AG09319 (cell line): ENCODE measurements around the gene CAMK2G.
A peak's percentile ranks its signal among the peaks of the same experiment; 100 is the strongest.
"Not testable (repeated sequence)": the region's sequence is repeated elsewhere in the genome, so short reads cannot be mapped to it uniquely, and the experiment has no call there.

Experiments
- DNase-seq: peaks from one replicate; pipeline ENCODE4 v3.0.0-alpha.2; 2010; ENCODE audit warnings: low read depth; ENCODE audit errors: extremely low read depth
- TF ChIP-seq, protein P1 (sequence below): IDR thresholded peaks from 2 replicates; pipeline ENCODE4 v1.5.1; 2011; ENCODE audit warnings: low read depth, mild to moderate bottlenecking, inconsistent platforms, low read length, moderate library complexity

Gene CAMK2G

GRCh38 chr10:73874267-73875138 lies at the start of gene CAMK2G:
Gene CAMK2G, minus strand, starts transcription at chr10:73874555. Its CDS starts 94 bp downstream, at chr10:73874461.
- TF ChIP-seq, protein P1, sequence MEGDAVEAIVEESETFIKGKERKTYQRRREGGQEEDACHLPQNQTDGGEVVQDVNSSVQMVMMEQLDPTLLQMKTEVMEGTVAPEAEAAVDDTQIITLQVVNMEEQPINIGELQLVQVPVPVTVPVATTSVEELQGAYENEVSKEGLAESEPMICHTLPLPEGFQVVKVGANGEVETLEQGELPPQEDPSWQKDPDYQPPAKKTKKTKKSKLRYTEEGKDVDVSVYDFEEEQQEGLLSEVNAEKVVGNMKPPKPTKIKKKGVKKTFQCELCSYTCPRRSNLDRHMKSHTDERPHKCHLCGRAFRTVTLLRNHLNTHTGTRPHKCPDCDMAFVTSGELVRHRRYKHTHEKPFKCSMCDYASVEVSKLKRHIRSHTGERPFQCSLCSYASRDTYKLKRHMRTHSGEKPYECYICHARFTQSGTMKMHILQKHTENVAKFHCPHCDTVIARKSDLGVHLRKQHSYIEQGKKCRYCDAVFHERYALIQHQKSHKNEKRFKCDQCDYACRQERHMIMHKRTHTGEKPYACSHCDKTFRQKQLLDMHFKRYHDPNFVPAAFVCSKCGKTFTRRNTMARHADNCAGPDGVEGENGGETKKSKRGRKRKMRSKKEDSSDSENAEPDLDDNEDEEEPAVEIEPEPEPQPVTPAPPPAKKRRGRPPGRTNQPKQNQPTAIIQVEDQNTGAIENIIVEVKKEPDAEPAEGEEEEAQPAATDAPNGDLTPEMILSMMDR = no peak
- DNase-seq = peak; percentile 61

- DNase-seq = no peak
- TF ChIP-seq, protein P1 = no peak
Measured at GRCh38 chr10:73922864-73923133, 48.4 kb upstream of the CAMK2G start.

DNA sequence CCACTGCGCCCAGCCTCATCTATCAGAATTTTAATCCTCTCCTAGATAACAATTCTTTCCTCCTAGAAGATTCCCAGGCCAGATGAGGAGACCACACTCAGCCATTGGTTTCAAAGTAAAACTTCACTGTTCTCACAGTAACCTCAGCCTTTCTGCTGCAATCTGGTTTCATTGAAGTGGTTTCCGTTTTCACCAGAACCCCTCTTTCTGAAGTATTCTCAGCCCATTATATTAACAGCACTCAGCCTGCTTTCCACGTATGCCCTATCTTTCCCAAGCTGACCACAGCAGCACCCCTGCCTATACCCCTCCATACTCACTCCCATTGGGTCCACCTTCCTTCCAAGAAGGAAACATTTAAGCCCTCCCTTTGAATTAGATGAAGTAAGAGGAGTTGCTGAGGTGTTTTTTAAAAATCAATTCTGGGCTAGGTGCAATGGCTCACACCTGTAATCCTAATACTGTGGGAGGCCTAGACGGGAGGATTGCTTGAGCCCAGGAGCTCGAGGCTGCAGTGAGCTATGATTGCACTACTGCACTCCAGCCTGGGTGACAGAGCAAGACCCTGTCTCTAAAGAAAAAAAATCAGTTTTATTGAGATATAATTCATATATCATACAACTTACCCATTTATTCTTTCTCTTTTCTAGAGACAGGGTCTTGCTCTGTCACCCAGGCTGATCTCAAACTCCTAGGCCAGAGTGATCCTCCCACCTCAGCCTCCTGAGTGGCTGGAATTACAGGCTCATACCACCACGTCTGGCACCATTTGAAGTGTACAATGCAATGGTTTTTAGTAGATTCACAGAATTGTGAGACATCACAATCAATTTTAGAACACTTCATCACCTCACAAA lies 47.9 kb upstream of the CAMK2G start:
- DNase-seq = no peak
- TF ChIP-seq, protein P1 = no peak

DNA sequence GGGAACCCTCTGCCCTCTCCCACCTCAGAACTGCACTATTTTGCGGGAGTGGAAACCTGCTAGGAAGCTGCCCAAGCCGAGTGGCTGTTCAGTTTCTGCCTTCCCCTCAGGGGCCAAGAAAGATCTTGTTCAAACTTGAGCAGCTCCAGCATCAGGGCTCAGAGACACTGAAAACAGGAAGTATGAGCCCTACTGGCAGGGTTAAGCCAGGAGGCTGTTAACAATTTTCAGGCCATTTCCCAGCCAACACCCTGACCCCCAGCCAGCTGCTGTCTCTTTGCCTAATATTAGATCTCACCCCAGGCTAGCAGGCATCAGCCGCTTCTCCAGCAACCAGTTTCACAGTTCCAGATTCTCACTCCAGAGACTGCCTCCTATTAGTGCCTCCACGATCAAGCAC lies 45.7 kb upstream of the CAMK2G start:
- DNase-seq = no peak
- TF ChIP-seq, protein P1 = no peak

GRCh38 chr10:73919481-73919880 lies 45.1 kb upstream of the CAMK2G start:
- DNase-seq = not testable (repeated sequence)

DNA sequence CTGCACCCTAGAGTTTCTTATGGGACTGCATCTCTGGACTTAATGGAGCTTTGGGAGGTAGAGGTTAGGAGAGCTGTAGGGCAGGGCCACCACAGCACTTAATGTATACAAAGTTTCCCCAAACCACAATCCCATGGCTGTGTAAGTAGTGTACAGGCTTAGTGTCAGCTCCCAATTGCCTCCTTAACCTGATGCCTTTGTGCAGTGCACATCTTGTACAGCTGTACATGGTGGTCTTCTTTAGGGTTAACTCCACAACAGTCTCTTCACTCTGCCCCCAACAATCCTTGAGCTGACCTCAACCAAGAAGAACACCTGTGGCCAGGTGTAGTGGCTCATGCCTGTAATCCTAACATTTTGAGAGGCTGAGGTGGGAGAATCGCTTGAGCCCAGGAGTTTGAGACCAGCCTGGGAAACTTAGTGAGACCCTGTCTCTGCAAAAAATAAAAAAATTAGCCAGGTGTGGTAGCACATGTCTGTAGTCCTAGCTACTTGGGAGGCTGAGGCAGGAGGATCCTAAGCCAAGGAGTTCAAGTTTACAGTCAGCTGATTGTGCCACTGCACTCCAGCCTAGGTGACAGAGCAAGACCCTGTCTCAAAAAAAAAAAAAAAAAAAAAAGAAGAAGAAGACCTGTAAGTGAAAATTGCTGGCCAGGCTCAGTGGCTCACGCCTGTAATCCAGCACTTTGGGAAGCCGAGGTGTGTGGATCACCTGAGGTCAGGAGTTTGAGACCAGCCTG lies 43.4 kb upstream of the CAMK2G start:
- TF ChIP-seq, protein P1 = no peak
- no peak for DNase-seq

DNA sequence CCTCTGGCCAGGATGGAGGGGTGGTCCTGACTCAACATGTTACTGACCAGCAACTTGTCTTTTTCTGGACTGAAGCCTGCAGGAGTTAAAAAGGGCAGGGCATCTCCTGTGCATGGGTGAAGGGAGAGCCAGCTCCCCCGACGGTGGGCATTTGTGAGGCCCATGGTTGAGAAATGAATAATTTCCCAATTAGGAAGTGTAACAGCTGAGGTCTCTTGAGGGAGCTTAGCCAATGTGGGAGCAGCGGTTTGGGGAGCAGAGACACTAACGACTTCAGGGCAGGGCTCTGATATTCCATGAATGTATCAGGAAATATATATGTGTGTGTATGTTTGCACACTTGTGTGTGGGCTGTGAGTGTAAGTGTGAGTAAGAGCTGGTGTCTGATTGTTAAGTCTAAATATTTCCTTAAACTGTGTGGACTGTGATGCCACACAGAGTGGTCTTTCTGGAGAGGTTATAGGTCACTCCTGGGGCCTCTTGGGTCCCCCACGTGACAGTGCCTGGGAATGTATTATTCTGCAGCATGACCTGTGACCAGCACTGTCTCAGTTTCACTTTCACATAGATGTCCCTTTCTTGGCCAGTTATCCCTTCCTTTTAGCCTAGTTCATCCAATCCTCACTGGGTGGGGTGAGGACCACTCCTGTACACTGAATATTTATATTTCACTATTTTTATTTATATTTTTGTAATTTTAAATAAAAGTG lies 42.6 kb upstream of the CAMK2G start:
- TF ChIP-seq, protein P1 = no peak
- no peak for DNase-seq
